Fibroblast of skin of right quadriceps (primary cell): Measurements from ENCODE around the gene JCHAIN.
"Not testable (repeated sequence)": the region's sequence is repeated elsewhere in the genome, so short reads cannot be mapped to it uniquely, and the experiment has no call there.

Experiments used
- DNase-seq: peaks from one replicate; pipeline ENCODE4 v3.0.0-alpha.2; 2013

Gene JCHAIN

DNA sequence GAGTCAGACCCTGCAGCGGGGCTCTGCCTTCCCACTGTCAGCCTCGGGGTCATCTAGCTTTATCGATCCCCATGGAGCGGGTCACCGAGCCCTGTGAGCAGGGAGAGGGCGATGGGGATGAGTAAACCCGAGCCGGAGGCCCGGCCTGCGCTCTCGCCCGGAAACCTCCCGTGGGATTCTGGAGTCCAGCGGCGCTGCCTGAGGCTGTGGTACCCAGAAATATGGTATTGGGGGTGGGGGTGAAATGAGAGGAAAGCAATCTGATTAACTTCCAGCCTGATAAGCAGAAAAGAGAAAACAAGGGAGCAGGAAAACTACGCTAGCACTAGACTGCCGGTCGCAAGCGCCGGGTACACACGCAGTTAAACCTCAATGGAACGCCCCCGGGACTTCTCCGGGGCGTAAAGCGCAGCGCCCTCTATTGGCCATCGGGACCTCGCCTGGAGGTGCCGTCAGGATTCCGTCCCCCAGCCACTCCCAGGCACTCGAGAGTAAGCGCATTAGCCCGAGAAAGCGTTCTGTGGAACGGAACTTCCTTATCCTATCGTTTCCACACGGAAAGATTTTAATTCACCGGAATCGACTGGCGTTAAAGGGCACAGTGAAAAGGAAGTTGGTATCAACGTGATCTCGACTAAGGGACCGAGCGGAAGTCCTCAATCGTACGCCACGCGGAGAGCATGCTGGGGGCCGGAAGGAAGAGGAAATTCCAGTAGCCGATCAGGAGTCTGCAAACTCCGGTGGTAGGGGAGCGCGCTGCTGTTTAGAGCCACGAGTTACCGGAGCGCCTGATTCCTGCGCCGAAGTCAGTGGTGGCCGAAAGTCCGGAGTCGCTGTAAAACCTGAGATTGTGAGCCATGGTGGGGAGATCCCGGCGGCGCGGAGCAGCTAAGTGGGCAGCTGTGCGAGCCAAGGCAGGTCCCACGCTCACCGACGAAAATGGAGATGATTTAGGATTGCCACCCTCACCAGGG, 21.8 kb upstream of the JCHAIN start, which contains the start of gene UTP3:
UTP3 (plus strand) TSS at position 712 of the 974 bp plus-strand sequence; CDS start at position 858, 146 bp downstream.
- peak; percentile 100 for DNase-seq

DNA sequence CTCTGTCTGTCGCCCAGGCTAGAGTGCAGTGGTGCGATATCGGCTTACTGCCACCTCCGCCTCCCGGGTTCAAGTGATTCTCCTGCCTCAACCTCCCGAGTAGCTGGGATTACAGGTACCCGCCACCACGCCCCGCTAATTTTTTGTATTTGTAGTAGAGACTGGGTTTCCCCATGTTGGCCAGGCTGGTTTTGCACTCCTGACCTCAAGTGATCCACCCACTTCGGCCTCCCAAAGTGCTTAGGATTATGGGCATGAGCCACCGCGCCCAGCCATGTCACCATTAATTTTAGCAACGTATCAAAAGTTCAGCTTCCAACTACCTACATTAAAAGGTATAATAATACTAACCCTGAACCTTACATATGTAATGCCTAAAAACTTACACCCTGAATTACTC, 21.1 kb upstream of the JCHAIN start:
- no peak for DNase-seq

DNA sequence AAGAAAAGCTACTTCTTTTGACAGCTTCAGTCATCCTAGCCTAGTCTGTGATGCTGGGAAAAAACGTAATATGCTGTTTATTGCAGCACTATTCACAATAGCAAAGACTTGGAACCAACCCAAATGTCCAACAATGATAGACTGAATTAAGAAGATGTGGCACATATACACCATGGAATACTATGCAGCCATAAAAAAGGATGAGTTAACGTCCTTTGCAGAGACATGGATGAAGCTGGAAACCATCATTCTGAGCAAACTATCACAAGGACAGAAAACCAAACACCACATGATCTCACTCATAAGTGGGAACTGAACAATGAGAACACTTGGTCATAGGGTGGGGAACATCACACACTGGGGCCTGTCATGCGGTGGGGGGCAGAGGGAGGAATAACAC, 15.8 kb upstream of the JCHAIN start:
- not testable (repeated sequence) for DNase-seq

DNA sequence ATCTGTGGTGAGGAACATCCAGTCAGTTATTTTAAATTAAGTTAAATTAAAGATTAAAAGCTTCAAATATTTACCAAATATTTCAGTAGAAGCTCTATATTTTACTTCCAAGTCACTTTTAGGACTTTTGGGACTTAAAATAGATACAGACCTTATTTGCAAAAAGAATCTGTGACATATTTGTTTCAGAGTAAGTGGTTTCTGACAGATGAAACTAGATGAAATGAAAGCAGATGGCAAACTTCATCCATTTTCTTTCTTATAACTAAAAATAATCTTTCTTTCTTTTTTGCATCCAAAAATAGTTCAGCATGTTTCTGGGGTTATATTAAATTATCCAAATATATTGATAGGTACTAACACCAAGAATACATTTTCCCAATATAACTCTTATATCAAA, 15.4 kb upstream of the JCHAIN start:
- no peak for DNase-seq

DNA sequence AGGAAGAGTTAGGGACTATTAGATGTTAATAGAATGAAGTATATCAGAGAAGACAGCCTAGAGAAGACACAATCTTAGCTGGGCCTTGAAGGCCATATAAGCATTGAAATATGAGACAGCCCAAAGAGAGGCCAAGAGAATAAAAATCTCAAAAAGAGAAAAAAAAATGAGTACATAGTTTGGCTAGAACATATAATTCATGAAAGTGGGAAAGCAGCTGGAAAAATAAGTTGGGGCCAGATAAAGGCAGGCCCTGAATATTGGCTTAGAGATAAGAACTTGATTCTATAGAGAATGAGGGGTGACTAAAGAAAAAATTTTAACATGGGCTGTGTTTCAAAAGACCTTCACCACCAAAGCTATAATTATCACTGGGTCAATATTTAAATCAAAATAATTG, 14.6 kb upstream of the JCHAIN start:
- DNase-seq = no peak

DNA sequence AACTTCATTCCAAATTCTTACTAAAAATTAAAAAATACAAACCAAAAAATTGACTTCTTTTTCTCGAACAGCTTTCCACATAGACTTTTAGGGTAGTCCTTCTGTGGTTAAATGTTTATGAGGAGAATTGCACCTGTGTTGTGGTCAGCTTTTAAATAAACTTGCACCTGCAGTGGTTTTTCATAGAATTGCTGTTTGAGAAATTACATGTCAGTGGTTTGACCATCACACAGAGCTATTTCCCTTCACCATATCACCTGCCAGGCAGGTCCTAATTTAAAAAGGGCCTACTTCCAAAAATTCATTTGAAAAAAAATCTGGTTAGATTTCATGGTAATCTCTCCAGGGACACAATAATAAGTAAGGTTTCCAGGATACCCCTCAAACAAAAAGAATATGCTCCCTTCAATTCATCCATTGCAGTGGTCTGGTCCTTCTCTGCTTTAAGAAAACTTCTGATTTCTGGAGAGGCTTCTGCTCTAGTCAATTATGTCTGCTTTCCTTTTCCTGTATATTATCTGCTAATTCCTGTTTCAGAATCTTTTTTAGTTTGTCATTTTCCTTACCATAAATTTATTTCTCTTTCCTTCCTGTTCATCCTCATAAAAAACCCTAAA, 12.2 kb upstream of the JCHAIN start:
- no peak for DNase-seq

GRCh38 chr4:70676554-70677090, 10.3 kb upstream of the JCHAIN start:
- DNase-seq = no peak

DNA sequence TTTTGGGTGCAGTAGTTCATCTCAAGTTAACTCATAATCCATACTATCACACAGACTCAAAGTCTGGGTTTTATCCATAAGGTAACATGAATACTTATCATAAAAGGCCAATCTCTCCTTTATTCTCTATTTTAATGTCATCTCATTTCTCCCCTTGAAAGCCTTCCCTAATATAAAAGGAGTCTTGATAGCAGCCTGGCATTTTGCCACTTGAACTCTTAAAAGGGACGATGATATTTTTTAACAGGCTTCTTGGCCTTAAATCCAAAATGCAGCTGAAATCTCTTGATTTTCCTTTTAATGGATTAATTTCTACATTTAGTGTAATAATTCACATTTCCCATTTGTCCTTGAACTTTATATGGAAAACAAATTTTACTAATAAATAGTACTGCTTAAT, 8.4 kb upstream of the JCHAIN start:
- no peak for DNase-seq

DNA sequence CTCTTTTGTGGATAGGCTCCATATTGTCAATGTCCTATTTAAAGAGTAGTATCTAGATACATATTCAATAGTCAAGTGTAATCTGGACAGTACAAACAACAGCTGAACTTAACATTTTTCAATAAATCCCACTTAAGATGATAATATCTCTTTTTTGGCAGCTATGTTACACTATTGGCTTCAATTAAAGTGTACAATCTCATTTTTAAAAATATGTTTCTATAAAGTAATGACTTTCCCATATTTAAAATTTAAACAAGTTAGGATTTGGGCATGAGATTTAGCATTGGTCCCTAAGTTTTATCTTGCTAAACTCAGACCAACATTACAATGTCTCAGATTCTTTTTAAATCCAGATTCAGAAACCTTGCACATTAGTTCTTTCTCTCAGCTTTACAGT, 7.9 kb upstream of the JCHAIN start:
- DNase-seq = no peak

GRCh38 chr4:70671091-70671490, 4.8 kb upstream of the JCHAIN start:
- no peak for DNase-seq

GRCh38 chr4:70670332-70671014, 4.2 kb upstream of the JCHAIN start:
- peak; percentile 69 for DNase-seq

DNA sequence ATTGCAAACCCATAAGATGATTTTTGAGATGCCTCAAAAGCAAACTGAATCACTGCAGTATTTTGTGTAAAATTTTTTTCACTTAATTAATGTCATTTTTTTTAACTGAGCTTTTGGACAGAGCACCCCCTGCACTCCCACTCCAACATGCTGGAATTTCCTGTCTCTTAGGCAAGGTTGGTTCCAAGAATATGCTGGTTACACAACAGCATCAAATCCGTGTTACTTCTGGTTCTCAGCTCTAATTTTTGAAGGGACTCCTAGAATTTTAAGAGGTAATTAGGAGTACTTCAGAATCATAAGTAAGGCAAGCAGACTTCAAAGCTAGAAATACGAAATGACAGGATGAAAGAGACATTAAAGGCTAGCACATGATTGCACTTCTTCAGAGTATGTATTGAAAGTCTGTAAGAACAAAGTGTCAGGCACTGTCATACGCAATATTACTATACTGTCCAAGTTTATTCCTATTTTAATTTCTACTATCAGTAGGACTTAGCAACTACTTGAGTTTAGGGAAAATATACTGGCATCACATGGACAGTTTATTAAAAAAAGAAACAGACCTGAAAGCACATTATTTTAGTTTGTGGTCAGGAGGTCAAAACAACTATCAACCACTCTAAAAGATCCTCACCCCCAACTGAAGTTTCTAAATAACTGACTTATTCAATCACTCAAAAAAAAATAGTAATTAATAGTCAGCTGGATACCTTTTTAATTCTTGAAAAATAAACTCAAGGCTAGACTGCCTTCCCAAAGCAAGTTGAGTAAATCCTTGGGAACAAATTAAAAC, 1.6 kb upstream of the JCHAIN start:
- peak; percentile 67 for DNase-seq

GRCh38 chr4:70661309-70661922, 4.9 kb downstream of the JCHAIN start:
- DNase-seq = not testable (repeated sequence)

GRCh38 chr4:70660106-70660505, 6.2 kb downstream of the JCHAIN start:
- DNase-seq = no peak

DNA sequence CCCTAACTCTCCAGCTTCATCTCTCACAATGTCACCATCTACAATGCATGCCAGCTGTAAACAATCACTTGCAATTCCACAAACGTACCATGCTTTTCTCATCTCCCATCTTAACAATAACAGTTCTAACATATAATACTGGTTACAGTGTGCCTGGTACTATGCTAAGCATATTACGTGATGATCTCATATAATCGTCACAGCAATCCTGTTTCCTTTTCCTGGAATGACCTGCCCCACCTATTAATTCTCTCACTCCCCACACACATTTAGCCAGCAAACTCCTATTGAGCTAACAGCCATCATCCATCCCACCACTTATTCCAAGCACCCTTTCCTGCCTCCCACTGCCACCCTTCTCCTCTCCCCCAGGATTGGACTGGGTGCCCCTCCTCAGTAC, 7.9 kb downstream of the JCHAIN start:
- DNase-seq = no peak

GRCh38 chr4:70657326-70657725, 9.0 kb downstream of the JCHAIN start:
- no peak for DNase-seq

- DNase-seq = peak; percentile 24
Observed at GRCh38 chr4:70654605-70655011, 11.7 kb downstream of the JCHAIN start.

DNA sequence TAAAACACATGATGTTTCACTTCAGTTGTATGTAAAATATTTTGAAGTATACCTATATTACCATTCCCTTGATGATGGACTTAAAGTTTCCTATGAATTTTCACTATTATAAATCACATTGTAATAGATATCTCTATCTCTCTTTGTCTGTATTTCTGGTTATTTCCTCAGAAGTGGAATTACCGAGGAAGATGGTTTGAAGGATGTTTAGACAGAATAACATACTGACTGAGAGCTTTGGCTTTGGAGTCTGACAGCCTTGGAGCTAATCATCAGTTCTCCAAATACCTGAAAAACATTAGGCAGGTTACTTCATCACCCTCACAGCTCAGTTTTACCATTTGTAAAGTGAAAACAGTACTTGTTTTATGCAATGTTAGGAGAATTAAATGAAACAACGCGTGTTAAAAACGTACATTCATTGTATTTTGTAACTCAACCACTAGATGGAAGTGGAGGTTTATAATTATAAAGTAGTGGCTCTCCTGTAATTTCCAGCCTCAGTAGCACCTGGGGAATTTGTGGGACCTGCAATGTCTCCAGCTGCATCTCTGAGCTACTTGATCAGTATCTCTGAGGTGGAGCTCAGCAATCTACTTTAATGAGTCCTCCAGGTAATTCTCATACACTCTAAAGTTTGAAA, 14.3 kb downstream of the JCHAIN start:
- peak; percentile 40 for DNase-seq

DNA sequence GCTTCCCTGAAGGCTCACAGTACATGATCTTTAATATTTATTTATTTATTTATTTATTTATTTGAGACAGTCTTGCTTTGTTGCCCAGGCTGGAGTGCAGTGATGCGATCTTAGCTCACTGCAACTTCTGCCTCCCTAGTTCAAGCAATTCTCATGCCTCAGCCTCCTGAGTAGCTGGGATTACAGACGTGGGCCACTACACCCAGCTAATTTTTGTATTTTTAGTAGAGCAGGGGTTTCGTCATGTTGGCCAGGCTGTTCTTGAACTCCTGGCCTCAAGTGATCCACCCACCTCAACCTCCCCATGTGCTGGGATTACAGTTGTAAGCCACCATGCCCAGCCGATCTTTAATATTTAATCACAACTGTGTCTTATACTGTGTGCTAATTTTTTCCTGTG, 15.6 kb downstream of the JCHAIN start:
- not testable (repeated sequence) for DNase-seq

DNA sequence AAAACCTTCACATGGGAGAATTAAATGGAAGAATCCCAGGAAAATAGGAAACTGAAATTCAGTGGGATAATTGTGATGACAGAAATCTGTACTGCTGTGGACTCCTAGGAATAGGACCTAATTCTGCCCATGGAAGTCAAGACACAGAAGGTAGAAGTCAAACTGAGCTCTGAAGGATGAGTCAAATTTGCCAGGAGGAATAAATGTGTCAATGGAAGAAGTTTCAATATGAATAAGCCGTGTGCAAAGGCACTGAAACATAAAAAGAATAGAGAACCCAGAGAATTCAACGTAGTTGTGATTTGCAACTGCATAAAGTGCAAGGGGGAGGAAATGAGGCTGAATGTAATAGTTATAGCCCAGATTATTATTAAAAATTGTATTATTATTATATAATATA, 26.1 kb downstream of the JCHAIN start:
- no peak for DNase-seq

DNA sequence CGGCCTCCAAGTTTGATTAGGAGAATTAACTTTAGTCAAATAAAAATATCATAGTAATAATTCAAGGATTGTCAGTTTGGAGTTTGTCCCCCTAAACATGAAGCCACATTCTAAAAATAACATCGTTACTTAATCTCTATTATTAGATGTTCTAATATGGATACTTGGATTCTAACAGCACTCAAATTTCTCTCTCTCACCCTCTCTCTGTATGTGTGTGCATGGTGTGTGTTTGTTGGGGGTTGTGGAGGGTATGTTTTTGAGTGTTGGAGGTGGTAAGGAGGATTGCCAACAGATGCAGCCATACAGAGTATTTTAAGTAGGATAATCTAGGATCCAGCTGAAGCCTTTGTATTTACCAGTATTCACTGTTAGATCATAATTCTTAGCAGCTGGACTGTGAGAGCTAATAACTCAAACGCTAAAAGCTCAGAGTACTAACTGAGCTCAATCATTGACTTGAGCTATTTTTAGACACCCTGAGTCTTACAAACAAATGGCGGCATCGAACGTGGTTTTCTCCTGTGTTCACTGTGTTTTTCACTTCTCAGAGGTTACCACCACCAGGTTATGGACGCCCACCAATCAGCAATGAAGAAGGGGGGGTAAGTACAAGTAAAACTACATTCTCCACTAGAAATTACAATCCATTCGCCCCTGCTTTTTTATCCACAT, 28.9 kb downstream of the JCHAIN start:
- peak; percentile 39 for DNase-seq
